Activated T-helper 1 cell treated with anti-CD3 and anti-CD28 coated beads, Interleukin-12 subunit alpha, Interleukin-12 subunit beta, Interleukin-2, Interleukin-4 antibody, amounts not matched to agents 30 ng/mL and 10 ng/mL and 1 ng/mL, durations not matched to agents 14 hours and 24 hours and 36 hours (primary cell): Measurements from ENCODE around the gene GTSE1. TPM values are rescaled to one million over a fixed set of nuclear protein-coding genes. Genes with fewer than 3 reads are reported as not detected.
A peak's percentile ranks its signal among the peaks of the same experiment; 100 is the strongest.

Experiments
- DNase-seq: peaks from one replicate; pipeline ENCODE4 v3.0.0; 2021; ENCODE audit warnings: low spot score
- H3K27ac Mint-ChIP-seq: one replicate; pipeline ENCODE4 v1.8.0; 2021; ENCODE audit warnings: mild to moderate bottlenecking, mixed read lengths
- H3K27me3 Mint-ChIP-seq: one replicate; pipeline ENCODE4 v1.8.0; 2022; ENCODE audit warnings: mild to moderate bottlenecking, moderate library complexity, mixed read lengths; ENCODE audit not compliant: insufficient read depth
- H3K36me3 Mint-ChIP-seq: one replicate; pipeline ENCODE4 v1.8.0; 2021; ENCODE audit warnings: low read depth, mixed read lengths
- H3K4me1 Mint-ChIP-seq: one replicate; pipeline ENCODE4 v1.8.0; 2021; ENCODE audit warnings: low read depth, mixed read lengths
- H3K4me3 Mint-ChIP-seq: one replicate; pipeline ENCODE4 v1.8.0; 2021; ENCODE audit warnings: mild to moderate bottlenecking, moderate library complexity, mixed read lengths
- H3K9me3 Mint-ChIP-seq: one replicate; pipeline ENCODE4 v1.8.0; 2021; ENCODE audit warnings: mixed read lengths
- intact Hi-C: fragments of 100-400 bp; cut with micrococcal nuclease; formaldehyde crosslinking; loops from one replicate; pipeline ENCODE4 v1.15.1; 2024
- total RNA-seq: library from RNA; stranded (reverse); gene quantifications from 2 replicates; pipeline ENCODE4 v1.2.3, GENCODE V29; 2022

Gene GTSE1
- total RNA-seq, 1 donor from 2014 or later = 39.9 TPM

GRCh38 chr22:46349681-46350080, 53.0 kb downstream of the GTSE1 start:
- Mint-ChIP-seq H3K36me3 (peaks cover 44% of the 10 kb centered on the region), H3K4me3 (no peak overlapping the region)
- intact Hi-C loops = no loop called here

GRCh38 chr22:46350121-46350520, 53.5 kb downstream of the GTSE1 start:
- Mint-ChIP-seq H3K4me3 (no peak overlapping the region), H3K36me3 (peaks cover 43% of the 10 kb centered on the region), H3K4me1 (no peaks in the 10 kb centered on the region), H3K27ac (no peak overlapping the region), H3K27me3 (no peaks in the 10 kb centered on the region), H3K9me3 (no peaks in the 10 kb centered on the region)
- DNase-seq = no peak
- intact Hi-C loops = no loop called here

More at GRCh38 chr22:46349681-46350080, 53.0 kb downstream of the GTSE1 start:
- DNase-seq = no peak
- no peaks in the 10 kb centered on the region for H3K27me3 Mint-ChIP-seq
- H3K4me1 Mint-ChIP-seq = no peaks in the 10 kb centered on the region
- no peak overlapping the region for H3K27ac Mint-ChIP-seq
- H3K9me3 Mint-ChIP-seq = no peaks in the 10 kb centered on the region

- Mint-ChIP-seq H3K27ac (no peak overlapping the region), H3K4me3 (no peak overlapping the region), H3K36me3 (peaks cover 43% of the 10 kb centered on the region), H3K4me1 (no peaks in the 10 kb centered on the region), H3K9me3 (no peaks in the 10 kb centered on the region), H3K27me3 (no peaks in the 10 kb centered on the region)
- intact Hi-C loops = no loop called here
- DNase-seq = no peak
These were observed 54.0 kb downstream of the GTSE1 start for GRCh38 chr22:46350646-46351045.

DNA sequence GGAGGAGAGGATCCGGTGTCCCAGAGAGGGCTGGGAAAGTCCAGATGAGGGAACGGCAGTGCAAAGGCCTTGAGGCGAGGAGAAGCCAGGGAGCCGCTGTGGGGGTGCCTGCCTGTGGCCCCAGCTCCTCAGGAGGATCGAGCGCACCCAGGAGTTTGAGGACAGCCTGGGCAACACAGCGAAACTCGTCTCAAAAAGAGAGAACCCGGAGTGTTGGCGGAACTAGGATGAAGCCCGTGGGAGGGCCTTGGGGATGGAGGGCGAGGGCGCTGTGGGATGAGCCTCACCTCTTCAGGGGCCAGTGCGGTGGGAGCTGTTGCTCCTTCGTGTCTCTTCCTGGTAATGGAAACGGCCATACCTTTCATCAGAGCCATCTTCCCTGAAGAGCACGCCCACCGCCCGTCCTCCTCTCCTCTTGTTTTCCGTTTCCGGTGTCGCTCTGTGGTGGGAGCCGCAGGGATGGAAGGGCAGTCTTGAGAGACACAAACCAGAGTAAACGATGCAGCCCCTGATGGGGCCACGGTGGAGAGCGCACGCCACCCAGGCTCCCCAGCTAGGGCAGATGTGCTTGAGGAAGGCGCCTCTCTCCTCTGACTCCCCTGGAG, 54.6 kb downstream of the GTSE1 start:
- Mint-ChIP-seq H3K27me3 (no peaks in the 10 kb centered on the region), H3K27ac (no peak overlapping the region), H3K4me3 (no peak overlapping the region), H3K4me1 (no peaks in the 10 kb centered on the region), H3K36me3 (peaks cover 39% of the 10 kb centered on the region), H3K9me3 (no peaks in the 10 kb centered on the region)
- DNase-seq = no peak
- intact Hi-C loops = no loop called here

- intact Hi-C loops = no loop called here
- H3K27me3 Mint-ChIP-seq = no peaks in the 10 kb centered on the region
- no peak overlapping the region for H3K27ac Mint-ChIP-seq
- no peak for DNase-seq
- no peaks in the 10 kb centered on the region for H3K4me1 Mint-ChIP-seq
- peaks cover 37% of the 10 kb centered on the region for H3K36me3 Mint-ChIP-seq
- H3K4me3 Mint-ChIP-seq = no peak overlapping the region
- H3K9me3 Mint-ChIP-seq = no peaks in the 10 kb centered on the region
These were observed 55.1 kb downstream of the GTSE1 start for GRCh38 chr22:46351767-46352166.

GRCh38 chr22:46352276-46352675, 55.6 kb downstream of the GTSE1 start:
- Mint-ChIP-seq H3K9me3 (no peaks in the 10 kb centered on the region), H3K36me3 (peaks cover 37% of the 10 kb centered on the region), H3K4me3 (no peak overlapping the region), H3K4me1 (no peaks in the 10 kb centered on the region), H3K27ac (no peak overlapping the region), H3K27me3 (no peaks in the 10 kb centered on the region)
- DNase-seq = no peak
- intact Hi-C loops = no loop called here

DNA sequence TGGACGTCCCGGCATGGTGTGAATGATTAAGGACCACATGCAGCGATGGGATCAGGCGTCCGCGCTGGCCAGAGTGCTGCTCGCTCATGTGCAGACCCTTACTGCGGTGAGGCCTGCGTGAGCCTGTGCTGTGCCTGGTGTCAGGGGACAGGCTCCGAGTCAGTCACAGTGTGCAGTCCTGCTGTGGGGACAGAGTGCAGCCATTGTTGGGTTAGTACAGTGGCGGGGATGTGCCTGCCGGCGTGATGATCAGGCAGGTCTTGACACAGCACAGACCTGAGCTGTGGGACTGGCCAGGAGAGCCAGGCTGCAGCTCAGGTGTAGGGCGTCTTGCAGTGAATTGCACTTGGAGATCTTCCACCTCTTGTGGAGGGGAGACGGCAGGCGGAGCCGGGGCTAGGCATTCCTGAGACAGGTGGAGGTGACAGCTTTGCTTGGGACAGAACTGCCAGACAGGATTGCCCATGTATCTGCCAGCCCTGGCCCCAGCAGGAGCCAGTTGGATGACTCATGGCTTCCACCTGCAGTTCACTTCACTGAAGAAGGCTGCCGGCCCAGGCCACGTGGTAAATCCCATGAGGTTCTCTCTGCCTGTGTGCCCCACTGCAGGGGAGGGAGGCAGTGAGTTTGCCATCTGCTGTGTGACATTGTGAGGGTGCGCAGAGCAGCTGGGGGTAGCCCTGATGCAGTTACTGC, 56.2 kb downstream of the GTSE1 start:
- H3K9me3 Mint-ChIP-seq = no peaks in the 10 kb centered on the region
- intact Hi-C loops = no loop called here
- H3K27me3 Mint-ChIP-seq = no peaks in the 10 kb centered on the region
- no peaks in the 10 kb centered on the region for H3K4me1 Mint-ChIP-seq
- no peak overlapping the region for H3K27ac Mint-ChIP-seq
- peaks cover 37% of the 10 kb centered on the region for H3K36me3 Mint-ChIP-seq
- no peak overlapping the region for H3K4me3 Mint-ChIP-seq
- DNase-seq = no peak

- Mint-ChIP-seq H3K27me3 (no peaks in the 10 kb centered on the region), H3K27ac (no peak overlapping the region), H3K36me3 (peaks cover 36% of the 10 kb centered on the region), H3K4me1 (no peaks in the 10 kb centered on the region), H3K4me3 (no peak overlapping the region), H3K9me3 (no peaks in the 10 kb centered on the region)
- no peak for DNase-seq
- intact Hi-C loops = no loop called here
These were observed 56.9 kb downstream of the GTSE1 start for GRCh38 chr22:46353483-46354105.

DNA sequence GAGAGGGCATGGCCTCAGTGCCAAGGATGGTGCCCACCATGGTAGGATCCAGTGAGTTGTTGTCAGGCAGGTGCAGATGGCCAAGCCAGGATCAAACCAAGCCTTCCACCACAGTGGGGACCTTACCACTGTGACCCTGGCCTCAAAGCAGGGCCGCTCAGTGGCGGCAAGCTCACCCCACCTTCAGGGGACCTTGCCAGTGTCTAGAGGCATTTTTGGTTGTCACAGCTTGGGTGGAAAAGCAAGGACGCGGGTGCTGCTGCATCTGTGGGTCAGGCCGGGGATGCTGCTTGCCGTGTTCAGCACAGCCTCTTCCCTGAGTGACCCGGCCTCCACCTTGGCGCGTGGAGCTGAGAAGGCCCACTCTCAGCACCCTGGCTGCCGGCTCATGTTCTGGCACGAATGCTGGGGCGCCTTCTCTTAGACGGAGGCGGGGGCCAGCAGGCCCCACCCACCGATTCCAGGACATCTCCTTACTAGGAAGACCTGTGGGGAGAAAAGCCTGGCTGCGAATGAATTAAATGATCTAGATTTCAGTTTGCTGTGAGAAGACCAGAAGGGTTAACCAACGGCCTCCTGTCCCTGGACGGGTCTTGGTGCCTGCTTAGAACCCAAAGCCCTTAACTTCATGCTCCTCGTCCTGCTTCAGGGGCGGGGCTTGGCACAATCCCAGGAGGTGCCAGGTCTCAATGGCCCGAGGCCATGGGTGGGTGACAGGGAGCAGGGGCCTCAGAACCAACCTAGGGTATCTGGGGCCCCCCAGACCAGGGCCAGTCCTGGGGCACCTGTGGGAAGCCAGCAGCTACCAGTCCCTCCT, 57.7 kb downstream of the GTSE1 start:
- Mint-ChIP-seq H3K4me3 (no peak overlapping the region), H3K27me3 (no peaks in the 10 kb centered on the region), H3K9me3 (no peaks in the 10 kb centered on the region), H3K36me3 (peaks cover 34% of the 10 kb centered on the region), H3K27ac (no peak overlapping the region), H3K4me1 (no peaks in the 10 kb centered on the region)
- no peak for DNase-seq
- intact Hi-C loops = no loop called here

GRCh38 chr22:46354993-46355305, 58.3 kb downstream of the GTSE1 start:
- DNase-seq = no peak
- Mint-ChIP-seq H3K4me3 (no peak overlapping the region), H3K27ac (no peak overlapping the region), H3K36me3 (peaks cover 32% of the 10 kb centered on the region), H3K9me3 (no peaks in the 10 kb centered on the region), H3K27me3 (no peaks in the 10 kb centered on the region), H3K4me1 (no peaks in the 10 kb centered on the region)
- intact Hi-C loops = no loop called here

GRCh38 chr22:46355369-46355995, 58.8 kb downstream of the GTSE1 start:
- H3K9me3 Mint-ChIP-seq = no peaks in the 10 kb centered on the region
- DNase-seq = peak; percentile 16
- H3K4me1 Mint-ChIP-seq = no peaks in the 10 kb centered on the region
- no peak overlapping the region for H3K27ac Mint-ChIP-seq
- no peaks in the 10 kb centered on the region for H3K27me3 Mint-ChIP-seq
- peaks cover 31% of the 10 kb centered on the region for H3K36me3 Mint-ChIP-seq
- no peak overlapping the region for H3K4me3 Mint-ChIP-seq
- intact Hi-C loops = no loop called here

DNA sequence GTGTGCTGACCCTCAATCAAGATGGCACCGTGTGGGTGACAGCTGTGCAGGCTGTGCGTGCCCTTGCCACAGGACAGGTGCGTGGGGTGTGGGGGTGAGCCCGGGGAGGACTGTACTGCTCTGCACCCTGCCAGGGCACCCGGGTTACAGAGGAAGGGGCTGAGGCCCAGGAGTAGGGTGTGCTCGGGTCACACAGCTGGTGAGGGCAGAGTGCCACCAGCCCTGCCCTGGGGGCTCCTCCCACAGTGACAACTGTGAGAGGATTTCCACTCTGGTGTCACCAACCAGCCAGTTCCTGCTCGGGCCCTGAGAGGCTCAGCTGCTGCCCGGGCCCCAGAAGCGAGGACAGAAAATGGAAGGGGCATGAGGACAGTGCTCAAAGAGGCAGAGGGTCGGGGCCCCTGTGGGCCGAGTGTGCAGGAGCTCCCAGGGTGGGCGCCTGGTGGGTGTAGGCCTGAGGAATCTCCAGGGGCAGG, 59.4 kb downstream of the GTSE1 start:
- Mint-ChIP-seq H3K27ac (no peak overlapping the region), H3K4me1 (no peaks in the 10 kb centered on the region), H3K27me3 (no peaks in the 10 kb centered on the region), H3K36me3 (peaks cover 27% of the 10 kb centered on the region), H3K4me3 (no peak overlapping the region), H3K9me3 (no peaks in the 10 kb centered on the region)
- intact Hi-C loops = no loop called here
- DNase-seq = no peak
